ENCODE data around the gene BRK1.

GRCh38 chr3:10116138-10116460 is 624 bp downstream of the BRK1 start:
- no peak for TF ChIP-seq TSHZ1 (tag by site-specific recombination; IDR thresholded peaks at IDR 0.05; ENCODE audit: borderline replicate concordance)
- TF ChIP-seq CTCF (tag by site-specific recombination; IDR thresholded peaks at IDR 0.05) = no peak
- no peak for TF ChIP-seq ZNF324 (tag by site-specific recombination; IDR thresholded peaks at IDR 0.05)
- no peak for TF ChIP-seq ZSCAN23 (tag by site-specific recombination; IDR thresholded peaks at IDR 0.05)
- TF ChIP-seq REST (tag by site-specific recombination; IDR thresholded peaks at IDR 0.05) = no peak

Data from HEK293 (cell line).